Astrocyte (in vitro differentiated cells and primary cell): ENCODE results near the gene PALS2. TPM values are rescaled to one million over a fixed set of nuclear protein-coding genes. Genes with fewer than 3 reads are reported as not detected.

Experiments
- DNase-seq: peaks from one replicate; pipeline ENCODE4 v3.0.0-alpha.2; 2010; ENCODE audit warnings: low read depth
- FAIRE-seq: peaks from 2 replicates; lab custom pipeline; 2011; peaks lifted over from hg19 to GRCh38; lab: Jason Lieb, UNC
- H2AFZ ChIP-seq: 2 replicates; pipeline ENCODE4 v1.6.0; 2012; ENCODE audit warnings: low read depth, low read length, inconsistent platforms
- H3K27ac ChIP-seq: 2 replicates; pipeline ENCODE4 v1.5.1; 2011; ENCODE audit warnings: low read depth, low read length, inconsistent platforms
- H3K27me3 ChIP-seq: 2 replicates; pipeline ENCODE4 v1.6.0; 2011; ENCODE audit warnings: low read length, inconsistent platforms; ENCODE audit not compliant: insufficient read depth
- H3K36me3 ChIP-seq: 2 replicates; pipeline ENCODE4 v1.5.1; 2011; ENCODE audit warnings: low read length, inconsistent platforms; ENCODE audit not compliant: insufficient read depth
- H3K4me1 ChIP-seq: 2 replicates; pipeline ENCODE4 v1.5.1; 2011; ENCODE audit warnings: low read length, inconsistent platforms; ENCODE audit not compliant: insufficient read depth
- H3K4me2 ChIP-seq: 2 replicates; pipeline ENCODE4 v1.6.0; 2012; ENCODE audit warnings: low read length, inconsistent platforms
- H3K4me3 ChIP-seq: 2 replicates; pipeline ENCODE4 v1.5.1; 2011; ENCODE audit warnings: low read depth, mild to moderate bottlenecking, low read length, inconsistent platforms; ENCODE audit not compliant: insufficient read depth
- H3K79me2 ChIP-seq: 2 replicates; pipeline ENCODE4 v1.6.0; 2012; ENCODE audit warnings: mild to moderate bottlenecking, low read length, inconsistent platforms; ENCODE audit not compliant: insufficient read depth
- H3K9ac ChIP-seq: 2 replicates; pipeline ENCODE4 v1.6.0; 2012; ENCODE audit warnings: mild to moderate bottlenecking, low read length, inconsistent platforms
- H3K9me3 ChIP-seq: 2 replicates; pipeline ENCODE4 v1.5.1; 2012; ENCODE audit warnings: low read depth, mild to moderate bottlenecking, low read length, inconsistent platforms; ENCODE audit not compliant: insufficient read depth
- H4K20me1 ChIP-seq: 2 replicates; pipeline ENCODE4 v1.6.0; 2012; ENCODE audit warnings: low read length, inconsistent platforms; ENCODE audit not compliant: insufficient read depth
- H3K27ac Mint-ChIP-seq: one replicate; pipeline ENCODE4 v1.8.0; 2021; ENCODE audit warnings: mild to moderate bottlenecking, mixed read lengths; ENCODE audit not compliant: unreplicated experiment
- H3K27me3 Mint-ChIP-seq: one replicate; pipeline ENCODE4 v1.8.0; 2021; ENCODE audit warnings: low read depth, mixed read lengths; ENCODE audit not compliant: unreplicated experiment
- H3K36me3 Mint-ChIP-seq: one replicate; pipeline ENCODE4 v1.8.0; 2021; ENCODE audit warnings: low read depth, mixed read lengths; ENCODE audit not compliant: unreplicated experiment
- H3K4me1 Mint-ChIP-seq: one replicate; pipeline ENCODE4 v1.8.0; 2021; ENCODE audit warnings: low read depth, mixed read lengths; ENCODE audit not compliant: unreplicated experiment
- H3K4me3 Mint-ChIP-seq: one replicate; pipeline ENCODE4 v1.8.0; 2021; ENCODE audit warnings: mild to moderate bottlenecking, moderate library complexity, mixed read lengths; ENCODE audit not compliant: unreplicated experiment
- H3K9me3 Mint-ChIP-seq: one replicate; pipeline ENCODE4 v1.8.0; 2021; ENCODE audit warnings: mild to moderate bottlenecking, mixed read lengths; ENCODE audit not compliant: unreplicated experiment
- EZH2 ChIP-seq: IDR thresholded peaks from 2 replicates; pipeline ENCODE4 v1.6.1; 2012; ENCODE audit warnings: mild to moderate bottlenecking, low read length, inconsistent platforms; ENCODE audit not compliant: insufficient read depth
- total RNA-seq: library from RNA; stranded (reverse); gene quantifications from 2 replicates; pipeline ENCODE4 v1.2.1, GENCODE V29; 2021
- TF ChIP-seq, protein P1 (sequence below): IDR thresholded peaks from 2 replicates; pipeline ENCODE4 v1.5.1; 2011; ENCODE audit warnings: low read depth, mild to moderate bottlenecking, inconsistent platforms, low read length, moderate library complexity; ENCODE audit not compliant: insufficient read depth

Gene PALS2
- total RNA-seq, 1 donor from 2014 or later = 32.7 TPM

DNA sequence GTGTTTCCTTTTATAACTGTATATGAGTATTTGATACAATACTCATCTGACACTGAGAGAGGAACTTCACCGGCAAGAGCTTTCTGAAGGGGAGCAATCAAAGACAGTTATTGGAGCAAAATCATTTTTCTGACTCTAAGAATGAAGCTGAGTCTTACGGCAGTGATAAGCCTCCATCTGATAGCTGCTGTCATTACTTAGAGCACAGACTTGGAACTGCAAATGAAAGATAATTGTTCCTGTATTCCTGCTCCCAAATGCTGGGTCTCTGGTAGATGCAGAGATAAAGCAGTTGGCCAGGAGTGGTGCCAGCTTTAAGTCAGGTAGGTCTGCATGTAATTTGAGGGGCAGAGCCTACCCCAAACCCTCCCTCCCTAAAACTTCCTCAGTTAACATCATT lies 2.3 kb upstream of the PALS2 start:
- Mint-ChIP-seq H3K4me3 (no peak overlapping the region), H3K27ac (no peak overlapping the region), H3K9me3 (no peaks in the 10 kb centered on the region), H3K36me3 (no peaks in the 10 kb centered on the region), H3K4me1 (peaks cover 6% of the 10 kb centered on the region), H3K27me3 (peaks cover 21% of the 10 kb centered on the region)
- Histone ChIP-seq H3K4me1 (peaks cover 9% of the 10 kb centered on the region), H3K27me3 (peaks cover 29% of the 10 kb centered on the region), H3K27ac (no peak overlapping the region), H3K9me3 (no peaks in the 10 kb centered on the region), H3K9ac (no peak overlapping the region), H3K36me3 (no peaks in the 10 kb centered on the region), H3K79me2 (peaks cover 19% of the 10 kb centered on the region), H3K4me2 (no peak overlapping the region), H4K20me1 (no peaks in the 10 kb centered on the region), H3K4me3 (no peak overlapping the region), H2AFZ (no peak overlapping the region)
- DNase-seq = no peak
- TF ChIP-seq, protein P1, sequence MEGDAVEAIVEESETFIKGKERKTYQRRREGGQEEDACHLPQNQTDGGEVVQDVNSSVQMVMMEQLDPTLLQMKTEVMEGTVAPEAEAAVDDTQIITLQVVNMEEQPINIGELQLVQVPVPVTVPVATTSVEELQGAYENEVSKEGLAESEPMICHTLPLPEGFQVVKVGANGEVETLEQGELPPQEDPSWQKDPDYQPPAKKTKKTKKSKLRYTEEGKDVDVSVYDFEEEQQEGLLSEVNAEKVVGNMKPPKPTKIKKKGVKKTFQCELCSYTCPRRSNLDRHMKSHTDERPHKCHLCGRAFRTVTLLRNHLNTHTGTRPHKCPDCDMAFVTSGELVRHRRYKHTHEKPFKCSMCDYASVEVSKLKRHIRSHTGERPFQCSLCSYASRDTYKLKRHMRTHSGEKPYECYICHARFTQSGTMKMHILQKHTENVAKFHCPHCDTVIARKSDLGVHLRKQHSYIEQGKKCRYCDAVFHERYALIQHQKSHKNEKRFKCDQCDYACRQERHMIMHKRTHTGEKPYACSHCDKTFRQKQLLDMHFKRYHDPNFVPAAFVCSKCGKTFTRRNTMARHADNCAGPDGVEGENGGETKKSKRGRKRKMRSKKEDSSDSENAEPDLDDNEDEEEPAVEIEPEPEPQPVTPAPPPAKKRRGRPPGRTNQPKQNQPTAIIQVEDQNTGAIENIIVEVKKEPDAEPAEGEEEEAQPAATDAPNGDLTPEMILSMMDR = no peak
- no peak for TF ChIP-seq EZH2
- FAIRE-seq = no peak

DNA sequence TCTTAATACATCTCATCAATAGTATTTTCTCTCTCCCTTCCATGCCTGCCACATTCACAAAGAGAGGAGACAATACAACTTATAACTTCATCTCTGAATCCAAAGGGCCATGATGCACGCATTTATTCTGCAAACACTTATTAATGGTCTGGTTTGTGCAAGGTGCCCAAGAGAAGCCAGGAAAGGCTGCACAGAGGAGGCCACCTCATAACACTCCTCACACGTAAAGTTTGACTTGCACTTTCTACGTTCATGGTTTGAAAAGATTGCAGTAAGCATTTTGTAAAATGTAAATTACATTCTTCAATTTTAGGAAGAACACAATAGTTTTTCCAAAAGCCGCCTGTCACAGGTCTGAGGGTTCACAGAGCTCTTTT lies 1.2 kb upstream of the PALS2 start:
- peak overlapping the region; percentile 97 for H3K4me2 ChIP-seq
- H3K4me1 Mint-ChIP-seq = peaks cover 7% of the 10 kb centered on the region

More for the DNA sequence above, 1.2 kb upstream of the PALS2 start:
- peak overlapping the region; percentile 93 for H3K4me3 Mint-ChIP-seq
- TF ChIP-seq EZH2 = no peak
- TF ChIP-seq, protein P1 = no peak
- Histone ChIP-seq H3K9ac (no peak overlapping the region), H3K9me3 (no peaks in the 10 kb centered on the region), H3K27ac (no peak overlapping the region), H3K27me3 (peaks cover 29% of the 10 kb centered on the region), H4K20me1 (peaks cover 8% of the 10 kb centered on the region), H3K36me3 (no peaks in the 10 kb centered on the region), H3K4me1 (peaks cover 9% of the 10 kb centered on the region), H2AFZ (no peak overlapping the region), H3K79me2 (peaks cover 28% of the 10 kb centered on the region), H3K4me3 (peak overlapping the region; percentile 83)
- no peaks in the 10 kb centered on the region for H3K36me3 Mint-ChIP-seq
- FAIRE-seq (no peak), DNase-seq (no peak)
- no peak overlapping the region for H3K27ac Mint-ChIP-seq
- H3K9me3 Mint-ChIP-seq = no peaks in the 10 kb centered on the region
- peaks cover 21% of the 10 kb centered on the region for H3K27me3 Mint-ChIP-seq
